ENCODE results near the gene MYO3B.
"Not testable (repeated sequence)": the region's sequence is repeated elsewhere in the genome, so short reads cannot be mapped to it uniquely, and the experiment has no call there.

Gene MYO3B

GRCh38 chr2:170456914-170457313, 279.0 kb downstream of the MYO3B start:
- DNase-seq (ENCODE audit: low read depth in 4 of 4, low spot score in 1 of 4): no peak

DNA sequence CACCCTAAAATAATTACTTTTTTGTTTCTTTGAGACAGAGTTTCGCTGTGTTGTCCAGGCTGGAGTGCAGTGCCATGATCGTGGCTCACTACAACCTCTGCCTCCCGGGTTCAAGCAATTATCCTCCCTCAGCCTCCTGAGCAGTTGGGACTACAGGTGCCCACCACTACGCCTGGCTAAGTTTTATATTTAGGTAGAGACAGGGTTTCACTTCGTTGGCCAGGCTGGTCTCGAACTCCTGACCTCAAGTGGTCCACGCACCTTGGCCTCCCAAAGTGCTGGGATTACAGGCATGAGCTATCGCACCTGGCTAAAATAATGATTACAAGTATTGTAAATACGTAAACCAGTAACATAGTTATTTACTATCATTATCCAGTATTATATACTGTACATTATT, 279.8 kb downstream of the MYO3B start:
- no peak for DNase-seq (ENCODE audit: low read depth in 4 of 4, low spot score in 1 of 4)

GRCh38 chr2:170461889-170462288, 283.9 kb downstream of the MYO3B start:
- DNase-seq (ENCODE audit: low read depth in 4 of 4, low spot score in 1 of 4): no peak

- DNase-seq (ENCODE audit: low read depth in 4 of 4, low spot score in 1 of 4): no peak
Observed at GRCh38 chr2:170462433-170463205, 284.7 kb downstream of the MYO3B start.

DNA sequence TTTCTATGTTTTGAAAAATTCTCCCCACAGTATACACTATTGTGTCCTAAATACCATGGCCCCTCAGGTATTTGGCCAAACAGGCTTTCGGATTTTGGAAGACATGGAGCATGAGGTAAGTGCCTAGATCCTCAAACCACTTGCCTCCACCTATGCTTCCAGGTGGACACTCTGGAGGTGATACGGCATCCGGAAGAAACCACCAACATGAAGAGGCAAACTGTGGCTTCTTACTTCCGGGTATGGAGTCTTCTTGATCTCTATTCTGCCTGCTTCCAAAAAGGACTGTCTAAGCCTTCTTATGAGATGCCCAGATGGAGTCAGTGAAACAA, 285.2 kb downstream of the MYO3B start:
- no peak for DNase-seq (ENCODE audit: low read depth in 4 of 4, low spot score in 1 of 4)

DNA sequence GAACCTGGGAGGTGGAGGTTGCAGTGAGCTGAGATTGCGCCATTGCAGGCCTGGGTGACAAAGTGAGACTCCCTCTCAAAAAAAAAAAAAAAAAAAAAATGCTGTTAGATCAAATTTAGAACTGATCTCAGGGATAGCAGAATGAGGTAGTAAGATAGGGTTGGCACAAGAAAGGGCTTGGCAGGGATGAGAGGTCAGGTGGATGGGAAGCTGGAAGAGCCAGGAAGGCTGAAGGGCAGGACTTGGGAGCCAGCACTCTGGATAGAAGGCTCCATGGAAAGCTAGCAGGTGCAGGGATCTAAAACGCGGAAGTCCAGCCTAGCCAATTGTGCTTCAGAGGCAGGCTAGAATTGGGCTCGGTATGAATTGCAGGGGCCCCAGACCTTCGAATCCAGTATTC, 286.3 kb downstream of the MYO3B start:
- DNase-seq (ENCODE audit: low read depth in 4 of 4, low spot score in 1 of 4): no peak

DNA sequence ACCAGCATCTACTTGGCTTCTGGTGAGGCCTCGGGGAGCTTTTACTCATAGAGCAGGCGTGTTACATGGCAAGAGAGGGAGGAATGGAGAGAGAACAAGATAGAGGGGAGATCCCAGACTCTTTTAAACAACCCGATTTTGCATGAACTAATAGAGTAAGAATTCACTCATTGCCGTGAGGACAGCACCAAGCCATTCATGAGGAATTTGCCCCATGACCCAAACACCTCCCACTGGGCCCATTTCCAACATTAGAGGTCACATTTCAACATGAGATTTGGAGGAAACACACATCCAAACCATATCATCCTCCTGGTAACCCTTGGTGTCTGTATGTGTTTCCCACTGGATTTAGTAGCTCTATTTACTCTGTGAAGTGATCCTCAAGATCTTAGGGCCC, 287.3 kb downstream of the MYO3B start:
- DNase-seq (ENCODE audit: low read depth in 4 of 4, low spot score in 1 of 4): no peak

DNA sequence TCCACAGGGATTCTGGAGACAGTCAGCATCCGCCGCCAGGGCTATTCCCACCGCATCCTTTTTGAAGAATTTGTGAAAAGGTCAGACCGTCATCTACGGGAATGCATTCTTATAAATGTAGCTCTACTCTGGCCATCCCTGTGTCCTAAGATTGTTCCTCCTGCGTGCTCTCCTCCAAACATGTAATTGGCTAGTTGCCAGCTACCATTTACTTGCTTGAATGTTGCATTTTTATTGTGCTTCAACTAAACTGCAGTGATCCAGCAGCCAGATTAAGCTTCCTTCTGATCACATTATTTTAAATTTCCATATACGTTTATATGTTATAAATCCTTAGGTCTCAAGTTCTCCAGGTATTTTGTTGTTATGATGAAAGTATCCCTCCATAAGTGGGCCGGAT, 288.7 kb downstream of the MYO3B start:
- no peak for DNase-seq (ENCODE audit: low read depth in 4 of 4, low spot score in 1 of 4)

DNA sequence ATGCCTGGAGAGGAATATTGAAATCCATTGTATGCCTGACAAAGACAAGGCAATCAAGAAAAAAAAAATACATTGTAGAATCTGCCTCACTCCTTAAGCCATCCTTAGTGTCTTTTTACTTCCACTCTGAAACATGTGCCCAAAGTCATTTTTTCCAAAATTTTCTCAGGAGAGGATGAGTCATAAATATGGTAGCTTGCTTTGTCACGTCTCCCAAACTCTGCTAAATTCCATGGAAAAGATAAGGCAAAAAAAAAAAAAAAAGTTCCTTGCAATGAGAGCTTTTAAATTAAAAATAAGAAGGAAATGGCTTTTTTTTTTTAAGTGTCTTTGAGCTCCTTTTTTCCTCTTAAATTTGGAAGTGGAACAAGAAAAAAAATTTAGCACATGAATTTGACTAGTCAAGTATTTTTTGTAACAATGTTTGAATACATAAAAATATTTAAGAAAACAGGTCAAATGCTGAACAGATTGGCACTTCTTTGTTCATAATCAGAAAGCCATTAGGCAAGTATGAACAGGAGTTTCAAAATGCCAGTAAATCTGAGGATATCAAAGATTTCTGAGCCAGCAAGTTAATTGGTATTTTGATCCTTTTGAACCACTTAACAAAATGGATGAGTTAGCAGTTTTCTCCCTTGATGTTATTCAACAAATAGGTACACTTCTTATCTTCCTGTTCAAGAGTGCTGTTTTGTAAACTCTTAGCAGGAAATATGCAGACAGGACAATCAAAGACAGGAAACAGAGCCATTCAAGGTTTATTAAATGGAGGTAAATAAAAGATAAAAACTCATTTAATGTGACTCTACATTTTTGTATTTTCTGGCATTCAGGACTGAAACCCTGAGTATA, 289.8 kb downstream of the MYO3B start:
- DNase-seq (ENCODE audit: low read depth in 4 of 4, low spot score in 1 of 4): no peak

GRCh38 chr2:170468557-170468956, 290.6 kb downstream of the MYO3B start:
- no peak for DNase-seq (ENCODE audit: low read depth in 4 of 4, low spot score in 1 of 4)

DNA sequence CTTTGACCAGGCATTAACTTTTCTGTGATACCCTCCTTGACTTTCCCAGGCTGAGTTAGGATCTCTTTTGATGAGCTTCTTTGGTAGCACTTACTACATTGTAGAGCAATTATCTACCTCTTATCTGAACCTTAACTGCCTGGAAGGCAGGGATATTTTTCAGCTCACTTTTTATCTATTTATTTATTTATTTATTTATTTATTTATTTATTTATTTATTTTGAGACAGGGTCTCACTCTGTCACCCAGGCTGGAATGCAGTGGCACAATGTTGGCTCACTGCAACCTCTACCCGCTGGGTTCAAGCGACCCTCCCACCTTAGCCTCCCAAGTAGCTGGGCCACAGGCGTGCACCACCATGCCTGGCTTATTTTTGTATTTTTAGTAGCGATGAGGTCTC, 294.6 kb downstream of the MYO3B start:
- DNase-seq (ENCODE audit: low read depth in 4 of 4, low spot score in 1 of 4): not testable (repeated sequence)

DNA sequence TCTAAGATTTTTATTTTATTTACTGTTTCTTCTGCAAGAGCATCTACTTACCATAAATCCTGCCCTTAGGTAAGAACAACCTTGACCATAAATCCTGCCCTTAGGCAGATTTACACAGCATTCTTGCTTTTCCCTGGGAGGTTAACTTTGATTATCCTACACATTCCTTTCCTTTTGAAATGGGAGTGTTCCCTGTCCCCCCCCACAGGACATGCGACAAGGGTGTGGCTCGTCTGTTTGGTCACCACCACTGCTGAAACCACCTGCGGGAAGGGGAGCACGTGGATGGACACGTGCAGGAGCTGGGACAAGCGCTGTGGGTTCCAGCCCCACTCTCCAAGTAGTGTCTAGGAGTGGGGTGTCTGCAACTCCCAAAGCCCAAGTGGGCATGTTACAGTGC, 297.9 kb downstream of the MYO3B start:
- DNase-seq (ENCODE audit: low read depth in 4 of 4, low spot score in 1 of 4): no peak

DNA sequence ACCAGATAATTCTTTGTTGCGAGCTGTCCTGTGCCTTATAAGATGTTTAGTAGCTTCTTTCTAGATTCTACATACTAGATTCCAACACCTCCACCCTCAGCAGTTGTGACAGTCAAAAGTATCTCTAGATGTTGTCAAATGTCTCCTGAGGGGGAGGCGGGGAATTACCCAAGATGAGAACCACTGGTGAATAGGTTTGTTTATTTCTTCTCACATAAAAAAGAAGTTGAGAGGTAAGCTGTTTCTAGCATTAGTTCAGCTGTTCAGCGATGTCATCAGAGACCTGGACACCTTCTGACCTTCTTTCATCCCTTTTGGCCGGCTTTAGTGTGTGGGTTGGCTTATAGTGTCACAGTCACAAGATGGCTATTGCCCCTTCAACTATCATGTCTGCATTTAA, 299.7 kb downstream of the MYO3B start:
- DNase-seq (ENCODE audit: low read depth in 4 of 4, low spot score in 1 of 4): no peak

- no peak for DNase-seq (ENCODE audit: low read depth in 4 of 4, low spot score in 1 of 4)
Observed at GRCh38 chr2:170481201-170481600, 303.3 kb downstream of the MYO3B start.

GRCh38 chr2:170484552-170484951, 306.6 kb downstream of the MYO3B start:
- DNase-seq (ENCODE audit: low read depth in 4 of 4, low spot score in 1 of 4): no peak

- no peak for DNase-seq (ENCODE audit: low read depth in 4 of 4, low spot score in 1 of 4)
Observed at GRCh38 chr2:170485254-170486026, 307.5 kb downstream of the MYO3B start.

- no peak for DNase-seq (ENCODE audit: low read depth in 4 of 4, low spot score in 1 of 4)
Observed at GRCh38 chr2:170486730-170487129, 308.8 kb downstream of the MYO3B start.

GRCh38 chr2:170488807-170489206, 310.9 kb downstream of the MYO3B start:
- DNase-seq (ENCODE audit: low read depth in 4 of 4, low spot score in 1 of 4): no peak

DNA sequence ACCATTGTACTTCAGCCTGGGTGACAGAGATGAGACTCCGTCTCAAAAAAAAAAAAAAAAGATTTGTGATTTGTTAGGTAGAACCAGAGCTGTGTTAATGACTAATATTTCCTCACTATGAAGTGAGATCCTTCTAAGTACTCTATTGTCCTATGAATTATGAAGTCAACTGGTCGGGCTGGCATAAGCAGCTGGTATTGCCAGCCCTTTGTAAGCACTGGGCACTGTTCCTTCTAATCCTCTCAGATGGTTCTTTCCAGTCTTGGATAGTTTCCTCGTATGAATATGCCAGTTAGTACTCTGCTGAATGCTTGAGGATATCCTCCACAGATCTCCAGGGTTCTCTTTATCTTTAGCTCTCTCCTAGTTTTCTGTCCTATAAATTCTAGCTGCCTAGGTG, 314.1 kb downstream of the MYO3B start:
- DNase-seq (ENCODE audit: low read depth in 4 of 4, low spot score in 1 of 4): no peak

GRCh38 chr2:170493426-170494097, 315.6 kb downstream of the MYO3B start:
- no peak for DNase-seq (ENCODE audit: low read depth in 4 of 4, low spot score in 1 of 4)

- DNase-seq (ENCODE audit: low read depth in 4 of 4, low spot score in 1 of 4): no peak
Observed at GRCh38 chr2:170495896-170496295, 317.9 kb downstream of the MYO3B start.

Measured in stimulated activated CD4-positive, alpha-beta T cell treated with anti-CD3 and anti-CD28 coated beads, Interleukin-1b, Interleukin-23, amount 100 ng/mL, for 24 hours (primary cell).